ENCODE results near the gene GRAP.
"Not testable (repeated sequence)": the region's sequence is repeated elsewhere in the genome, so short reads cannot be mapped to it uniquely, and the experiment has no call there.

The GRAP gene

DNA sequence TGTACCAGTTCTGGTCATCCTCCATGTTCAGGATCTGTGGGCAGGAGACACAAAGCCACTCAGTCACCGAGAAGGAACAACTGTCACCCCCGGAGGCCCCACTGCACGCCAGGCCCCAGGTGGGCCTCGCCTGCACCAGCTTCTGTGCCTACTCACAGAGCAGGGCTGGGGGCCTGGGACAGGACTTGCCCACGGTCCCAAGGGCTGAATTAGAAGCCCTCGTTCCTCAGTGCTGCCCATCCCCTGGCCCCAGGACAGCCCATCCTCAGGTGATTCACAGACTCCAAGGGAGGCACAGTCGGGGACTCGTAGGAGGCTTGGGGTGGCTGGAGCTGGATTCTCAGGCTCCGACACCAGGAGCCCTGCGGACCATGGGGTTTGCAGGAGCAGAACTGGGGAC is 4.9 kb downstream of the GRAP start:
- not testable (repeated sequence) for DNase-seq

- DNase-seq = not testable (repeated sequence)
Measured at GRCh38 chr17:19040350-19040749, 6.4 kb downstream of the GRAP start.

DNA sequence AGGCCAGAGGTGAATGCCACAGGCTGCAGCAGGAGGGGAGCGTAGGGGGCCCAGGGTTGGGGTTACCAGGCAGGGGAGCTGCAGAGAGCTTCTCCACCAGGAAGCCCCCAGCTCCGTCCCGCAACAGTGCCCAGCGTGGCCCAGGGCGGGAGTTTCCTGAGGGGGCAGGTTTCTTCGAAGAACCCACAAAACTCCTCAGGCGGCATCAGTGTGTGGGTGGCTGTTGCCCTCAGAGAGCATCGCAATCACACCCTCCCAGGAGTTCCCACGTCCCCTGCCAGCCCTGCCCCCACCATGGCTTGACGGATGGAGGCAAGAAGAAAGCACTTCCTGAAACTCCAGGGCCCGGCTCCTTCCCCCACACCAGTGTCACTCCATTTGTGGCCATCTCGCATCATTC is 8.0 kb downstream of the GRAP start:
- not testable (repeated sequence) for DNase-seq

GRCh38 chr17:19038007-19038406 is 8.8 kb downstream of the GRAP start:
- not testable (repeated sequence) for DNase-seq

DNA sequence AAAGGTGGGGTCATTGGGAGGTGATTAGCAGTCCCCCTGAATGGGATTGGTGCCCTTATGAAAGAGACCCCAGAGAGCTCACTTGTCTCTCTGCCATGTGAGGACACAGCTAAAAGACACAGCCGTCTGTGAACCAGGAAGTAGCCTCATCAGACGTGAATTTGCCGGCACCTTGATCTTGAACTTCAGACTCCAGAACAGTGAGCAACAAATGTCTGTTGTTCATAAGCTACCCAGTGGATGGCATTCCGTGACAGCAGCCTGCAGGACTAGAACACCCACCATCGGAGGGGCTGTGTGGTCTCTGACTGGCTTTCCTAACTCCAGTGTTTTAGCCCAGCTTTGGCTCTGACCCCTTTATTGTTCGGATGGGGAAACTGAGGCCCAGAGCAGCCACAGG is 9.2 kb downstream of the GRAP start:
- peak in 1 of 2 donors; percentile 0 for DNase-seq

DNA sequence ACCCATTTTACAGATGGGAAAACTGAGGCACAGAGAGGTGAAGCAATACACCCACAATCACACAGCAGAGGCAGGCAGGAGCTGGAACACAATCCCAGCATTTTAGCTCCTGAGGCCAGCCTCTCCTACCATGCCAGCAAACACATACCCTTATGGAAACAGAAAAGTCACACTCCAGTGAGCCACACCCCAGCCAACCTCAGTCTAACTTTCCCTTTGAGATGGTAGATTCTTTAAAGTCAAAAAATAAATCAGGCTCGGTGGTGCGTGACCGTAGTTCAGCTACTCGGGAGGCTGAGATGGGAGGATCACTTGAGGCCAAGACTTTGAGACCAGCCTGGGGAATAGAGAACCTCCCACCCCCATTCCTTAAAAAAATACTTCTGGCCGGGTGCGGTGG is 10.6 kb downstream of the GRAP start:
- not testable (repeated sequence) for DNase-seq

GRCh38 chr17:19032377-19032988 is 14.3 kb downstream of the GRAP start:
- DNase-seq = not testable (repeated sequence)

DNA sequence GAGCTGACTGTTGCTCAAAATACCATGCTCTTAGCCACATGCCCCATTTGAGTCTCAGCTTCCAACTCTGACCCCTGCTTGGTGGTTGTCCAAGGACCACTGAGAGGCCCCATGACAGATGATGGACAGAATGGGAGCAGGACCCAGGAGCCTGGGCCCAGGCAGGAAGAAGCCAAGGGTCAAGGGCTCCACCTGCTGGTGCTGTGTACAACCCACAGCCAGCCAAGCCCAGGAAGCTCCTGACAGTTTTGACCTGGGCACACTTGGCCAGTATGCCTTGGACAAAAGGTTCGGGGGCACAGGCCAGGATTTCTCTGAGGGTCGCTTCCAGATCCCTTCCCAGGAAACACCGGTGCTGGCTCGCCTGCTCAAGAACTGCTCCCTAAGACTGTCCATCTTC is 15.0 kb downstream of the GRAP start:
- peak; percentile 31 to 49 for DNase-seq

- not testable (repeated sequence) for DNase-seq
Measured at GRCh38 chr17:19030771-19031449, 15.8 kb downstream of the GRAP start.

- not testable (repeated sequence) for DNase-seq
Measured at GRCh38 chr17:19029740-19030139, 17.0 kb downstream of the GRAP start.

- DNase-seq = not testable (repeated sequence)
Measured at GRCh38 chr17:19028671-19029070, 18.1 kb downstream of the GRAP start.

DNA sequence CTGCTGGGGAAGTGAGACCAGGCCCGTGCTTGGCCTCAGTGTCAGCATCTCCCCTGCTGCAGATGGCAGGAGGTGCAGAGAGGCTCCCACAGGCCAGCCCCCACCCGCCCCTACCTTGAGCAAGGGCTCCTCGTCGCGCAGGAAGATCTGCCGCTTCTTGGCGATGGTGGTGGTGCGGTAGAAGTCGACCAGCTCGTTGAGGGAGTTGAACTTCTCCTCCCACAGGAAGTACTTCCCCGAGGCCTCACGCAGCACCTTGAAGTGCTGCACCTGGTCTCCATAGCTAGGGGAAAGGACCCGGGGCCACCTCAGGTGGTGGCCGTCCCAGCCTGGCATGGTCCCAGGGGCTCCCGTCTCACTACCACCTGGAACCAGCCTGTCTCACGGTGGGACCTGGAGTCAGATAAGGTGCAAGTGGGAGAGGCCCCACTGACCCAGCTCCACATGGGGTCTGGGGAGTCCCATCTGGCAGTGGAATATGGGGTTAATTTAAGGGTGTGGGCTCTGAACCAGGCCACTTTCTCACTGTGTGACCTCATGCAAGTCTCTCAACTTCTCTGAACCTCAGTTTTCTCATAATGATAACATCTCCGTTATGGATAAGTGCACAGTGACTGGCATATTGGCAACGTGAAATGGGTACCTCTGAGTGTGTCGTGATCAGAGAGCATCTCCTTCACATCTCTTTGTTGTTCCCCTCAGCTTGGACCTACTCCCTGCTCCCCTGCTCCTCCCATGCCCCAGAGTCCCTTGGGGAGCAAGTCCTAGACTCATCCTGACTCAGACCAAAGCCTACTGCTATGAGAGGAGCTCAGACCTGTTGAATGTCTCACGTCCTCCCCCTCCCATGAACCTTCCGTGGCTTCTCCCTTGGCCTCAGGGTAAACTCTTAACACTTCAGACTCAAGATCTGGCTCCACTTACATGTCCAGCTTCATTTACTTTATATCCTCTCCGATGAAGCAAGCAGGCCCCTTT is 22.4 kb downstream of the GRAP start:
- DNase-seq = no peak

DNA sequence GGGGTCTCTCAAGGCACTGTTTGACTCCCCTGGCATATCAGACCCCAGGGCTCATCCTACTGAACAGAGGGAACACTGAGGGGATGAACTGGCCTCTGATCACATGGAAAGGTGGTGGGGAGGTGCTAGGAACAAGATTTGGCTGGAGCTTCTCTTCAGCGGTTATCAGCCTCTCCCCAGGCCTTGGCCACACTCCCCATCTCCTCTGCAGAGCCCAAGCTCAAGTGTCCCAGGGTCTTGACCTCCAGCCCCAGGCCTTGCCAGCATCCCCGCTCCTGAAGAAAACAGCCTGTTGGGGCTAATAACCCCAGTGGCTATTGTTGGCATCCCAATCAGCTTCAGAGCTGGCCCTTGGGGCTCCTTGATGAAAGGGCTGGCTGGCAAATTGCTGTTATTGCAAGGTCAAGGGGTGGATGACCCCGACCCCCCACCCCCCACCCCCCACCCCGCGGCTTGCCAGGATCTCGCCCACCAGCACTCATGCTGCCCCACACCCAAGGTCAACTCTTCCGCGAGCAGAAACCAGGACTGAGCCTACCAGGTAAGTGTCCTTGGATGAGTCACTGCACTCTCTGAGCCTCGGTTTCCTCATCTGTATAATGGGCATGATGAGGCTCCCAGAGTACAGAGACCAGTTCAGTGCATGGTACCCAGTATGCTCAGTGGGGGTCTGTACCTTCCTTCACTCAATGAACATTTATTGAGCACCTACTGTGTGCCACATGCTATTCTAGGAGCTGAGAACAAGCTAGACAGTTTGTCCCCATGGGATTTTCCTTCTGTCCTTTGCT is 23.4 kb downstream of the GRAP start:
- DNase-seq = no peak

- DNase-seq = no peak
Measured at GRCh38 chr17:19022747-19023146, 24.0 kb downstream of the GRAP start.

DNA sequence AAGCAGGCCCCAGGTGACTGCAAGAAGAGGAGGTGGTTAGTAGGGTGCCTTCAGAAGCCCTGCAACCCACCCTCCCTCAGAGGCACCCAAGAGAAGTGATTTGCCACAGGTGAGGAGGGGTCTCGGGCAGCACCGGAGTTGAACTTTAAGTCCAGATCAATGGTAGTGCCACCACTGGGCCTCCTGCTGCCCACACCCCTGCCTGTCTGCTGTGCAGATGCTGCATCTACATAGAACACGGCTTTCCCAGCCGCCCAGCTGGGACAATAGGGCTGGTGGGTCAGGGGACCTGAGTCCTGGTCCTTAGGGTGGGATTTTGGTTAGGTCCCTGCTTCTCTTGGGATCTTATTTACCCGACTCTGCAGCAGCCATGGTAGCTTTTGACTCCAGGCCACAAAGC is 24.6 kb downstream of the GRAP start:
- no peak for DNase-seq

GRCh38 chr17:19021622-19022083 is 25.1 kb downstream of the GRAP start:
- peak; percentile 32 to 34 for DNase-seq

DNA sequence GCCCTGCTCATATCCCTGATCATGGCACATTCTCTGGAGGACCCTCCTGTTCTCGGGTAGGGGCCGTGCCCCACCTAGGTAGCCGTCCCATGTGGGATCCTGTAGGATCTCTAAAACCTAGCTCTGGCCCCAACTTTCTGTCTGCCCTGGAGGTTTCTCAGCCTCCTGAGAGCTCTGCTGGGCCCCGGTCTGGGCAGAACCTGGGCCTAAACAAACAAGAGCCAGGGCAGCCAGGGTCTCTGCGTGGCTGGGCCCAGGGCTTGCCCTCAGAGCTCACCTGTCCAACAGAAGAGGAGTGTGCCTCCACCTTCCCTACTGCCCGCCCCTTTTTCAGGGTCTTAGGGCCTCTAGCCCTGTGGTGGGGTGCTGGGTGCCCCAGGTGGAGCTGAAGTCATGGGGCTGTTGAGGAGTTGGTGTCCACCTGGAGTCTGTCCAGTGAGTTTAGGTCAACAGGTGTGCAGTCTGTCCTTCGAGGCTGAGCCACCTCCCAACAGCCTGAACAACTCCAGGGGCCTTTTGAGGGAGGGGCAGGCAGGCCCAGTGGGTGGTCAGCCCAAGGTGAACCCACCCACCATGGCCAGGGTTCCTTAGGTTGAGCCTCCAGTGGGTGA is 25.6 kb downstream of the GRAP start:
- DNase-seq = not testable (repeated sequence)

GRCh38 chr17:19020016-19020415 is 26.7 kb downstream of the GRAP start:
- no peak for DNase-seq

DNA sequence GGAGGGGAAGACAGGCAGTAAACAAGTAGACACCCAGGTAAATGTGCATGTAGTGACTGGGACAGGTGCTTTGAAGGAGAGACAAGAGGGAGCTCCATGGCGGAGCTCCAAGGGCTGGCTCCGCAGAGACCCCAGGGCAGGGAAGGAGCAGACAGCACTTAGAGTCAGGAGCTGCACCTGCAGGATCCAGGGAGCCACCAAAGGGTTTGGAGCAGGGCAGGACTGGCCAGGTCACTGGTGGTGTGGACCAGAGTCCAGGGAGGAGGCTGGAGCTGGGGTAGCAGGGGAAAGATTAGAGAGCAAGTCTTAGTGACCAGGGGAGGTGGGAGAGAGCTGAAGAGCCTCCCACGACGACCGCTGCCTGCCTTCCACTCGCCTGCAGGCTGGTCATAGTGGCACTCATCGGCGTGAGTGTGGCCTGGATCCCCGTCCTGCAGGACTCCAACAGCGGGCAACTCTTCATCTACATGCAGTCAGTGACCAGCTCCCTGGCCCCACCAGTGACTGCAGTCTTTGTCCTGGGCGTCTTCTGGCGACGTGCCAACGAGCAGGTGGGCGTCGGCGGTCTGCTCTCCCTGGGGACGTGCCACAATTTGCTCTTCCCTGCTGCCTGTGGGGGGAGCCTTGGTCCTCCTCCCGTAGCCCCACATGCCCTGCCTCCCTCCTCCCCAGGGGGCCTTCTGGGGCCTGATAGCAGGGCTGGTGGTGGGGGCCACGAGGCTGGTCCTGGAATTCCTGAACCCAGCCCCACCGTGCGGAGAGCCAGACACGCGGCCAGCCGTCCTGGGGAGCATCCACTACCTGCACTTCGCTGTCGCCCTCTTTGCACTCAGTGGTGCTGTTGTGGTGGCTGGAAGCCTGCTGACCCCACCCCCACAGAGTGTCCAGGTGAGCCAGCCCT is 27.5 kb downstream of the GRAP start:
- no peak for DNase-seq

- DNase-seq = no peak
Measured at GRCh38 chr17:19018600-19018950, 28.2 kb downstream of the GRAP start.

Measured in activated CD4-positive, alpha-beta T cell treated with anti-CD3 and anti-CD28 coated beads for 4 hours (primary cell).